HG02885 (cell line): ENCODE data around the gene TNFAIP8.

Experiments used
- ATAC-seq: cut with Tn5 transposase; IDR thresholded peaks from one replicate; pipeline ENCODE4 v1.9.1; 2021; ENCODE audit warnings: mild to moderate bottlenecking; ENCODE audit not compliant: unreplicated experiment, poor library complexity

Gene TNFAIP8

GRCh38 chr5:119388619-119389190 lies 32.9 kb downstream of the TNFAIP8 start:
- no peak for ATAC-seq

GRCh38 chr5:119389288-119390030 lies 33.6 kb downstream of the TNFAIP8 start:
- no peak for ATAC-seq

- ATAC-seq, result no peak
Measured at GRCh38 chr5:119390404-119390803, 34.6 kb downstream of the TNFAIP8 start.

- ATAC-seq, result no peak
Measured at GRCh38 chr5:119393201-119393691, 37.4 kb downstream of the TNFAIP8 start.

- no peak for ATAC-seq
Measured at GRCh38 chr5:119393746-119394145, 37.9 kb downstream of the TNFAIP8 start.

GRCh38 chr5:119395080-119395836 lies 39.4 kb downstream of the TNFAIP8 start:
- ATAC-seq, result peak; percentile 57

GRCh38 chr5:119396030-119396664 lies 40.3 kb downstream of the TNFAIP8 start:
- peak; percentile 20 for ATAC-seq

- peak; percentile 66 for ATAC-seq
Measured at GRCh38 chr5:119397518-119398380, 41.9 kb downstream of the TNFAIP8 start.

GRCh38 chr5:119398727-119399466 lies 43.1 kb downstream of the TNFAIP8 start:
- ATAC-seq, result no peak

- no peak for ATAC-seq
Measured at GRCh38 chr5:119400245-119400644, 44.4 kb downstream of the TNFAIP8 start.

GRCh38 chr5:119402081-119402480 lies 46.3 kb downstream of the TNFAIP8 start:
- ATAC-seq, result no peak

GRCh38 chr5:119402555-119402954 lies 46.7 kb downstream of the TNFAIP8 start:
- no peak for ATAC-seq

GRCh38 chr5:119404033-119404432 lies 48.2 kb downstream of the TNFAIP8 start:
- no peak for ATAC-seq

- ATAC-seq, result peak; percentile 55
Measured at GRCh38 chr5:119405419-119405818, 49.6 kb downstream of the TNFAIP8 start.

- ATAC-seq, result no peak
Measured at GRCh38 chr5:119406551-119407110, 50.8 kb downstream of the TNFAIP8 start.

GRCh38 chr5:119409235-119409815 lies 53.5 kb downstream of the TNFAIP8 start:
- ATAC-seq, result peak; percentile 41

GRCh38 chr5:119410448-119411159 lies 54.8 kb downstream of the TNFAIP8 start:
- ATAC-seq, result peak; percentile 37
